GM19240 (cell line): Measurements from ENCODE around the gene RAB40B.
"Not testable (repeated sequence)": the region's sequence is repeated elsewhere in the genome, so short reads cannot be mapped to it uniquely, and the experiment has no call there.

Source experiments
- DNase-seq: peaks from one replicate; pipeline ENCODE4 v3.0.0; 2011; ENCODE audit warnings: low spot score; ENCODE audit not compliant: insufficient read length

RAB40B gene

GRCh38 chr17:82698065-82698973 is at the start of gene RAB40B:
RAB40B (minus strand) TSS chr17:82698698; CDS start chr17:82698596, 102 bp downstream.
- peak; percentile 99 for DNase-seq

GRCh38 chr17:82745524-82745923 is 47.0 kb upstream of the RAB40B start:
- DNase-seq: no peak

GRCh38 chr17:82744736-82745135 is 46.2 kb upstream of the RAB40B start:
- DNase-seq: not testable (repeated sequence)

- no peak for DNase-seq
Measured at GRCh38 chr17:82743344-82744219, 45.1 kb upstream of the RAB40B start.

- no peak for DNase-seq
Measured at GRCh38 chr17:82740906-82741759, 42.6 kb upstream of the RAB40B start.

GRCh38 chr17:82737967-82738877 is 39.7 kb upstream of the RAB40B start:
- no peak for DNase-seq

GRCh38 chr17:82736511-82737185 is 38.1 kb upstream of the RAB40B start:
- DNase-seq: no peak

- DNase-seq: no peak
Measured at GRCh38 chr17:82734987-82735866, 36.7 kb upstream of the RAB40B start, which contains the start of gene FN3K. FN3K (plus strand) TSS chr17:82735615; CDS start chr17:82735637, 22 bp downstream.

- DNase-seq: no peak
Measured at GRCh38 chr17:82732118-82732743, 33.7 kb upstream of the RAB40B start.

GRCh38 chr17:82729479-82730260 is 31.2 kb upstream of the RAB40B start:
- no peak for DNase-seq

- no peak for DNase-seq
Measured at GRCh38 chr17:82726427-82726826, 27.9 kb upstream of the RAB40B start.

GRCh38 chr17:82723169-82723807 is 24.8 kb upstream of the RAB40B start:
- DNase-seq: no peak

- no peak for DNase-seq
Measured at GRCh38 chr17:82722341-82723013, 24.0 kb upstream of the RAB40B start.

- DNase-seq: no peak
Measured at GRCh38 chr17:82720204-82720603, 21.7 kb upstream of the RAB40B start.

GRCh38 chr17:82718986-82719685 is 20.6 kb upstream of the RAB40B start:
- DNase-seq: no peak
